Stimulated activated naive CD8-positive, alpha-beta T cell treated with anti-CD3 and anti-CD28 coated beads, Interleukin-15, Interleukin-2, amounts not matched to agents 100 ng/mL and 50 ng/mL, for 24 hours (primary cell): ENCODE results near the gene GNMT.

Experiments used
- H3K27ac Mint-ChIP-seq: one replicate; pipeline ENCODE4 v1.8.0; 2021; ENCODE audit warnings: mild to moderate bottlenecking, mixed read lengths
- H3K27me3 Mint-ChIP-seq: one replicate; pipeline ENCODE4 v1.8.0; 2021; ENCODE audit warnings: mixed read lengths
- H3K36me3 Mint-ChIP-seq: one replicate; pipeline ENCODE4 v1.8.0; 2021; ENCODE audit warnings: low read depth, mixed read lengths
- H3K4me1 Mint-ChIP-seq: one replicate; pipeline ENCODE4 v1.8.0; 2021; ENCODE audit warnings: low read depth, mixed read lengths
- H3K4me3 Mint-ChIP-seq: one replicate; pipeline ENCODE4 v1.8.0; 2021; ENCODE audit warnings: mild to moderate bottlenecking, mixed read lengths
- H3K9me3 Mint-ChIP-seq: one replicate; pipeline ENCODE4 v1.8.0; 2021; ENCODE audit warnings: mixed read lengths

Gene GNMT

DNA sequence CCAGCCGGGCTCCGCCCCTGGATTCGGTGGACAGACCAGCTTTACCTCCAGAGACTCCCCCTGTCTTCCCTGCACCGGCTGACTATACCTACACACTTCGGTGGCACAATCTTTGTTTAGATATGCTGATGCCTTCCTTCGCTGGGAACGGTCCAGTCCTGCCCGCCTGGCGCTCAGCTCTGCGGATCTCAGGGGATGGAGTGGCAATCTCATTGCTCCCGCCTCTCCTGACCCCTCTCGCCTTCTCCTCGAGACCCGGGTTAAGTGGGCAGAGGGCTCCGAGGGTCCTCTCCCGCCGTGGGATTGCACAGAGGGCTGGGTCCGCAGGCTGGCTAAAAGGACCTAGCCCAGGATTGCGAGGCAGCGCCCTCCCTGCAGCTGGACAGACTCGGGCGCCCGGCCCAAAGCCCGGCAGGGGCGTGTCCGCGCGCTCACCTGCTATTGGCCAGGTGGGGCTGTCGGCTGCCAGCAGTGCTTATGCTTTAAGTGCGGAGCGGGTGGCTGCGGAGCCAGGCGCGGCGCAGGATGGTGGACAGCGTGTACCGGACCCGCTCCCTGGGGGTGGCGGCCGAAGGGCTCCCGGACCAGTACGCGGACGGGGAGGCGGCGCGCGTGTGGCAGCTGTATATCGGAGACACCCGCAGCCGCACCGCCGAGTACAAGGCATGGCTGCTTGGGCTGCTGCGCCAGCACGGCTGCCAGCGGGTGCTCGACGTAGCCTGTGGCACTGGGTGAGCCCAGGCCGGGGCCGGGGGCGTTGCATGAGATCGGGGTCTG, at the start of gene GNMT:
TSS of gene GNMT (plus strand) at position 512 of the 777 bp plus-strand sequence. CDS start at position 526, 14 bp downstream.
- H3K36me3 Mint-ChIP-seq = peaks cover 11% of the 10 kb centered on the region
- no peaks in the 10 kb centered on the region for H3K9me3 Mint-ChIP-seq
- H3K4me3 Mint-ChIP-seq = peak within 1 kb of the TSS; percentile 32
- H3K27ac Mint-ChIP-seq = no peak within 1 kb of the TSS
- H3K27me3 Mint-ChIP-seq = no peaks in the 10 kb centered on the region
- peaks cover 9% of the 10 kb centered on the region for H3K4me1 Mint-ChIP-seq

DNA sequence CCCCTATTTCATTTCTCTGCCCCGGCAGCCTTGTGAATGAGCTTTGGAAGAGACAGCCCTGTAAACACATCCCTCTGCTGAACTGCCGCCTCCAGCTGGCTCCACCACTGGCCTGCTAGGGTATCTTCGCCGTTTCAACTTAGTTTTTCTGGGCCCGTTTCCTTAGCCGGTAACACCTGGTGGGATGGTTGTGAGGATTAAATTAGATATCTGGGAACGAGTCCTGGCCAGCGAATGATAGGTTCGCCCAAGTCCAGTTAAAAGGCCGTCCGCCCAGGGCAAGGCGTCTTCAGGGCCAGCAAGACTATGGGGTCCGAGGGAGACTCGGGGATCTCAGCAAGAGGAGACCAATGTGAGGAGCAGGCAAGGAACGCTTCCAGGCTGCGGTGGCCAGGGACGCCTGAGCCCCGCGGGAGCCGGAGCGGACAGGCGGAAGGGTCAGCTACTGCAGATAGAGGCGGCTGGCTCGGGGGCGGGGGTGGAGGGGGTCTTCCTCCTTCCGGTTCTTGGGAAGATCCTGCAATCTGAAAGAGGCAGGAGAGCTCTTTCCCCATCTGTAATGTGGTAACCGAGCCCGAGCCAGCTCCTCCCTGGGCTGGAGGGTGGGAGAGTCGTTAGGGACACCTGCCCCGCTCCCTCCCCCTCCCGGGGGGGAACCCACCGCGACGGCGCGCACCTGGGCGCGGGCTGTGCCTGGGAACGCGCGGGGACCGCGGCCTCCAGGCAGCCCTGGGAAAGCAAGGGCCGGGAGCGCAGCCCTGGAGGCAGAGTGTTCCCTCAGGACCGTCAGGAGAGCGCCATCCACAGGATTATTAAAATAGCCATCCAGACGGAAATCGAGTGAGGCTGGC, 49.2 kb upstream of the GNMT start:
- peaks cover 8% of the 10 kb centered on the region for H3K27me3 Mint-ChIP-seq
- no peaks in the 10 kb centered on the region for H3K9me3 Mint-ChIP-seq
- no peak overlapping the region for H3K27ac Mint-ChIP-seq
- peak overlapping the region; percentile 63 for H3K4me3 Mint-ChIP-seq
- no peaks in the 10 kb centered on the region for H3K36me3 Mint-ChIP-seq
- H3K4me1 Mint-ChIP-seq = peaks cover 5% of the 10 kb centered on the region

DNA sequence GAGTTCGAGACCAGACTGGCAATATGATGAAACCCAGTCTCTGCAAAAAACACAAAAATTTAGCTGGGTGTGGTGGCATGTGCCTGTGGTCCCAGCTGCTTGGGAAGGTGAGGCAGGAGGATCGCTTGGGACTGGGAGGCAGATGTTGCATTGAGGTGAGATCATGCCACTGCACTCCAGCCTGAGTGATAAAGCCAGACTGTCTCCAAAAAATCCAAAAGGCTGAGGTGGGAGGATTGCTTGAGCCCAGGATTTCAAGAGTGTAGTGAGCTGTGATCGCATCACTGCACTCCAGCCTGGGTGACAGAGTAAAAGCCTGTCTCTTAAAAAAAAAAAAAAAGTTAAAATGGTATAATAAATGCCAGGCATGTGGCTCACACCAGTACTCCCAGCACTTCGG, 46.0 kb upstream of the GNMT start:
- Mint-ChIP-seq H3K4me1 (peaks cover 5% of the 10 kb centered on the region), H3K9me3 (no peaks in the 10 kb centered on the region), H3K27ac (no peak overlapping the region), H3K27me3 (peaks cover 8% of the 10 kb centered on the region), H3K4me3 (no peak overlapping the region), H3K36me3 (no peaks in the 10 kb centered on the region)

DNA sequence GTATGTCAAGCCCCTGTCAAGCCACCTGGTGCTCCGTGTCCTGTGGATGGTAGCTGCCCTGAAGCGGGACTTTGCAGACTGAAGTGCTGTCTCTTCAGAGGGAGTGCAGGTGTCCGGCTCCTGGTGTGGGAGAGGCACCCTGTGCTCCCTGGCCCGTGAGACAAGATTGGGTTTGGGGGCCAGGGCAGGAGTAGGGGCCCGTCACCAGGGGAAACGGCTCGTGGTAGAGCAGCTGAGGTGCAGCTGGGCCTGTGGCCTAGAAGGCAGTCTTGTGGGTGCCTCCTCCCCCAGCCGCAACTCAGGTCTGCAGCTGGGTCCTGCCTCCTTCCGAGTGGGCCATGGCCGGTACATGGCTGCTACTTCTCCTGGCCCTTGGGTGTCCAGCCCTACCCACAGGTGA, 44.8 kb upstream of the GNMT start, which contains the start of gene PTCRA:
TSS of gene PTCRA (plus strand) at position 322 of the 400 bp plus-strand sequence. CDS start at position 339, 17 bp downstream.
- Mint-ChIP-seq H3K4me1 (peaks cover 5% of the 10 kb centered on the region), H3K36me3 (no peaks in the 10 kb centered on the region), H3K27me3 (peaks cover 8% of the 10 kb centered on the region), H3K4me3 (no peak within 1 kb of the TSS), H3K9me3 (no peaks in the 10 kb centered on the region), H3K27ac (no peak within 1 kb of the TSS)

DNA sequence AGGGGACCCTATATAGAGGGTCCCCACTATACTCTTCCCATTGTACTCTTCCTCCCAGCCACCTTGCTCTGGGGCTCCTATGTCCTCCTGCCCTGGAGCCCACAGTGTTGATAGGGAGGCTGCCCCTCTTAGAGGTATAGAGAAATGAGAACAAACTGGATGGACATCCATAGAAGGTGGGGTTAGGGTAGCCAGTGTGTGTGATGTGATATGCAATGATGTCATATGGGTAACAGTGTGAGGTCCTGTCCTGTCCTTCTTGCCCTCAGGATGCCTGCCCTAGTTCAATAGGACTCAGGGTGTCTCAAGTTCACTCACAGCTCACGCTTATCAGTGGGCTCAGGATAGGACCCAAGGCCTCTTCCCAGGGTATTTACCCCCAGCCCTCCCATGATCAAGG, 44.3 kb upstream of the GNMT start:
- Mint-ChIP-seq H3K4me1 (peaks cover 2% of the 10 kb centered on the region), H3K27me3 (peaks cover 6% of the 10 kb centered on the region), H3K27ac (no peak overlapping the region), H3K4me3 (no peak overlapping the region), H3K36me3 (no peaks in the 10 kb centered on the region), H3K9me3 (no peaks in the 10 kb centered on the region)

DNA sequence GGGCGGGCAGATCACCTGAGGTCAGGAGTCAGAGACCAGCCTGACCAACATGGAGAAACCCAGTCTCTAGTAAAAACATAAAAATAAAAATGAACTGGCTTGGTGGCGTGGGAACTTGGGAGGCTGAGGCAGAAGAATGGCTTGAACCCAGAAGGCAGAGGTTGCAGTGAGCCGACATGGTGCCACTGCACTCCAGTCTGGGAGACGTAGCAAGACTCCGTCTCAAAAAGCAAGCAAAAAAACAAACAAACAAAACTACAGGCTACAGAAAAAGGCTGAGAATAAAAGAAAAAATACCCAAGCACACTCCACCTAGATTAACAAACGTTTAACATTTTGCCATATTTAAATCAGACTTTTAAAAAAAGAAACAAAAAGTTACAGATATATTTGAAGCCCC, 38.8 kb upstream of the GNMT start:
- Mint-ChIP-seq H3K4me3 (no peak overlapping the region), H3K4me1 (no peaks in the 10 kb centered on the region), H3K9me3 (no peaks in the 10 kb centered on the region), H3K27ac (no peak overlapping the region), H3K27me3 (no peaks in the 10 kb centered on the region), H3K36me3 (no peaks in the 10 kb centered on the region)

DNA sequence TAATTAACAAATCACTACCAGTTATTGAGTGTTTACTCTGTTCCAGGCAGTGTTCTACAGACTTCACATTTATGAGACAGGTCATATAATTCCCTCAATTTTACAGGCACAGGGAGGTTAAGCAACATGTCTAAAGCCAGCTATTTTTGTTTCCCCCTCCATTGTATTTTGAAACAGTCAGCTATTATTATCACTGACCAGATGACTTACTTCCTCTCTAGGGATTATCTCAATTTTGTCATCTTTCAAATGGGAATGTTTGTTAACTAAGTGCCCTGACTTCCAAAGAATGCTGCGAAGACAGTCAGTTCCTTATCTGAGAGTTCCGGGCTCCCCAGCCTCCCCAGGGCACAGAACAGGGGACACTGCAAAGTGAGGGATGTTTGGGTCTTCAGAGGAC, 36.9 kb upstream of the GNMT start:
- no peaks in the 10 kb centered on the region for H3K36me3 Mint-ChIP-seq
- H3K27ac Mint-ChIP-seq = no peak overlapping the region
- H3K4me1 Mint-ChIP-seq = peaks cover 6% of the 10 kb centered on the region
- no peaks in the 10 kb centered on the region for H3K9me3 Mint-ChIP-seq
- no peak overlapping the region for H3K4me3 Mint-ChIP-seq
- H3K27me3 Mint-ChIP-seq = no peaks in the 10 kb centered on the region

DNA sequence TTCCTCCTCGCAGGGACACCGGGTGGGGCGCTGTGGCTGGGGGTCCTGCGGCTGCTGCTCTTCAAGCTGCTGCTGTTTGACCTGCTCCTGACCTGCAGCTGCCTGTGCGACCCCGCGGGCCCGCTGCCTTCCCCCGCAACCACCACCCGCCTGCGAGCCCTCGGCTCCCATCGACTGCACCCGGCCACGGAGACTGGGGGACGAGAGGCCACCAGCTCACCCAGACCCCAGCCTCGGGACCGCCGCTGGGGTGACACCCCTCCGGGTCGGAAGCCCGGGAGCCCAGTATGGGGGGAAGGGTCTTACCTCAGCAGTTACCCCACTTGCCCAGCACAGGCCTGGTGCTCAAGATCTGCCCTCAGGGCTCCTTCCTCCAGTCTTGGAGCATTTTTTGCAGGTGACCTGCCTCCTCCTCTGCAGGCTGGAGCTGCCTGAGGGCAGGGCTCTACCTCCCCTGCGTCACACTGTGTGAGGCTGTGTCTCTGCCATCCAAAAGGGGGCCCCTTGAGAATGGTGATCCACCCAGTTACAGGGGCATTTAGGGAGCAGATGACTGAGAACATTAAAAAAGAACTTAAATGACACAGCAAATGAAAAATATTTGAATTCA, 35.2 kb upstream of the GNMT start:
- H3K36me3 Mint-ChIP-seq = no peaks in the 10 kb centered on the region
- H3K4me3 Mint-ChIP-seq = no peak overlapping the region
- peak overlapping the region; percentile 43 for H3K27ac Mint-ChIP-seq
- peaks cover 9% of the 10 kb centered on the region for H3K4me1 Mint-ChIP-seq
- H3K27me3 Mint-ChIP-seq = no peaks in the 10 kb centered on the region
- H3K9me3 Mint-ChIP-seq = no peaks in the 10 kb centered on the region

DNA sequence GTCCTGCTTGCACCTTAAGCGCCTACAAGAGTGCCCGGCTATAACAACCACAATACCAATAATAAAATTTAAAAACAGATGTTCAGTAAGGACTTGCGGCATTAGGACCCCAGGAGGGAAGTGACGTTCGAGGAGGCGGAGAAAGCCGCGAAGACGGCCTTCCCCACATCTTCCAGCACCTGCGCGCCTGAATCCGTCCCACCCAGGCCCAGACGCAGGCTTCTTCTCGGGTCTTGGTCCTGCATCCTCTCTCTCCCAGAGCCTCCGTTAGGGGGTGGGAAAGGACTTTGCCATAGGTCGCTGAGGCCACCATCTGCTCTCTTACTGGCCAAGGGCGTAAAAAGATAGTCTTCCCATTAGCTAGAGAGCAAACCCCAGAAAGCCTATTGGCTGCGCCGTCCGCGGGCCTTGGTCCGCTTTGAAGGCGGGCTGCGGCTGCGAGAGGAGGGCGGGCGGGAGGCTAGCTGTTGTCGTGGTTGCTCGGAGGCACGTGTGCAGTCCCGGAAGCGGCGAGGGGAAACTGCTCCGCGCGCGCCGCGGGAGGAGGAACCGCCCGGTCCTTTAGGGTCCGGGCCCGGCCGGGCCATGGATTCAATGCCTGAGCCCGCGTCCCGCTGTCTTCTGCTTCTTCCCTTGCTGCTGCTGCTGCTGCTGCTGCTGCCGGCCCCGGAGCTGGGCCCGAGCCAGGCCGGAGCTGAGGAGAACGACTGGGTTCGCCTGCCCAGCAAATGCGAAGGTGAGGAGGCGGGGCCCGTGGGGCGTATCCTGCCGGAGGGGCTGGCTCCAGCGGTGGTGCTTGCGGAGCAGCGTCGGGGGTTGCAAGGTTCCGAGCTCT, 31.4 kb upstream of the GNMT start, which contains the start of gene CNPY3:
TSS of gene CNPY3 (plus strand) at position 495 of the 835 bp plus-strand sequence. CDS start at position 586, 91 bp downstream.
- Mint-ChIP-seq H3K27ac (peak within 1 kb of the TSS; percentile 97), H3K36me3 (peaks cover 30% of the 10 kb centered on the region), H3K9me3 (no peaks in the 10 kb centered on the region), H3K27me3 (no peaks in the 10 kb centered on the region), H3K4me3 (peak within 1 kb of the TSS; percentile 92), H3K4me1 (peaks cover 45% of the 10 kb centered on the region)

DNA sequence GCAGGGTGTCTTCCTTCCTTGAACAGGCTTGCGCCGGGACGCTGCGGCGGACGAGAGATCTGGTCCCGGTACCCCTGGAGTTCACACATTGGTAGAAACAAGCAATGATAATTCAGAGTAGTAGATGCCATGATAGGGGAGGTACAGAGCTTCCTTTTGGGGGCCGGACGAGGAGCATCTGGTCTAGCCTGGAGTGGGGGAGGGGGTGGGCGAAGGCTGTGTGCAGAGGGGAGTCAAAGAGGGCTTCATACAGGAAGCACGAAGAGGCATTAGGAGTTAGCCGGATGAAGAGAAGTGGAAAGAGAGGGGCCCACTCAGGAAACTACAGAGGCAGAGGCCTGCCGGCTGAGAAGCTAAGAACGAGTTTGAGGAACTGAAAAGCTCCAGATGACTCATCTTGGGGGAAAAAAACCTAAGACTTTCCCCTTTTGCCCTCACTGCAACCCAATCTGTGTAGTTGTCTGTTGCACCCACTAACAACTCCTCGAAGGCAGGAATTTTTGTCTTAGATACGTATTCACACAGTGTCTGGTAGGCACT, 30.7 kb upstream of the GNMT start:
- Mint-ChIP-seq H3K27me3 (no peaks in the 10 kb centered on the region), H3K4me1 (peaks cover 51% of the 10 kb centered on the region), H3K9me3 (no peaks in the 10 kb centered on the region), H3K27ac (peak overlapping the region; percentile 97), H3K4me3 (peak overlapping the region; percentile 92), H3K36me3 (peaks cover 37% of the 10 kb centered on the region)

DNA sequence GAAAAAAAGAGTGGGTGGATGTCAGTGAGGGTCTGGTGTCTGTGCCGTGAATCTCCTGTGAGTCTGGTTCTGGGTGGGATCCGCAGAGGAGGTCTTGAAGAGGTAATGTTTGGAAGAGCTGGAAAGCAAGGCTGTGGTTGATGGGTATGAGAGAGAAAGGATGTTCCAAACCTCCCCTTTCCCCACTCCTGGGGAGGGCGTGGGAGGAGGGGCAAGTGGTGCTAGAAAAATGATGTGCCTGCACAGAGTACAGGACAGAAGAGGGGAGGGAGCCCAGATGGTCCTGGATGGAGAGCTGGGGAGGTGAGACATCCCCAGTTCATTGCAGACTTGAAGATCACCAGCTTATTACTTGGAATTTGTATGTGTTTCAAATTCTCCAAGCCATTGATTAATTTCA, 28.1 kb upstream of the GNMT start:
- Mint-ChIP-seq H3K36me3 (peaks cover 62% of the 10 kb centered on the region), H3K27me3 (no peaks in the 10 kb centered on the region), H3K27ac (peak overlapping the region; percentile 97), H3K4me3 (peak overlapping the region; percentile 92), H3K9me3 (no peaks in the 10 kb centered on the region), H3K4me1 (peaks cover 62% of the 10 kb centered on the region)

DNA sequence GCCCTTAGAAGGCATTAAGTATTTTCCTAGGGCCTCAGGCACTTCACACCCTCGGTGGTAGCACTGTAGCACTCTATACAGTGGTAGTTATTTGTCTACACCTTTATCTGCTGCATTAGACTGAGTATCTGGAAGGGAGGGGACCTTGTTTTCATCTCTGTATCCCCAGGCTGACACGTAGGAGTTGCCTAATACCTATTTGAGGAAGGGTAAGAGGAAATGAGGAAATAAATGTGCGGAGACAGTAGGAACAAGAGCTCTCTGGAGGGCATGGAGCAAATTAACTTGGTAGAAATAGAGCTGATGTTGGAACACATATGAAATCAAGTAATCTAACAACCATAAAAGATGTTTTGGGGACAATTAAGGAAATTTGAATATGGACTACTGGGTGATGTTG, 27.3 kb upstream of the GNMT start:
- Mint-ChIP-seq H3K4me3 (peak overlapping the region; percentile 92), H3K4me1 (peaks cover 61% of the 10 kb centered on the region), H3K9me3 (no peaks in the 10 kb centered on the region), H3K27me3 (no peaks in the 10 kb centered on the region), H3K36me3 (peaks cover 70% of the 10 kb centered on the region), H3K27ac (peak overlapping the region; percentile 97)

DNA sequence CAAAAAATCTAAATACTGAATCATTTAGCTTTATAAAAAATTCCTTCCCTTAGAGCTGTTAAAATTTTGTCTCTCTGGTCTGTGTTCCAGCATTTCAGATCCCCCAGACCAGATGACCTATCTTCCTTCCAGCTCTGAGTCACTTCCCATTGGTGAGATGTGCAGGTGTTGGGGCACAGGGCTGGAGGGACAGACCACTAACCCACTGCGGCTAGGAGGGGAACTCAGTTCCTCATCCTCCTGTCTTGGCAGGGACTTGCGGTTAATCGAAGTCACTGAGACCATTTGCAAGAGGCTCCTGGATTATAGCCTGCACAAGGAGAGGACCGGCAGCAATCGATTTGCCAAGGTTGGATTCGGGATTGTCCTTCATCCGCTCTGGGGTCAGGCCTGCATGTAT, 25.2 kb upstream of the GNMT start:
- no peak overlapping the region for H3K4me3 Mint-ChIP-seq
- peaks cover 52% of the 10 kb centered on the region for H3K4me1 Mint-ChIP-seq
- no peaks in the 10 kb centered on the region for H3K27me3 Mint-ChIP-seq
- peak overlapping the region; percentile 75 for H3K27ac Mint-ChIP-seq
- H3K9me3 Mint-ChIP-seq = no peaks in the 10 kb centered on the region
- H3K36me3 Mint-ChIP-seq = peaks cover 85% of the 10 kb centered on the region

DNA sequence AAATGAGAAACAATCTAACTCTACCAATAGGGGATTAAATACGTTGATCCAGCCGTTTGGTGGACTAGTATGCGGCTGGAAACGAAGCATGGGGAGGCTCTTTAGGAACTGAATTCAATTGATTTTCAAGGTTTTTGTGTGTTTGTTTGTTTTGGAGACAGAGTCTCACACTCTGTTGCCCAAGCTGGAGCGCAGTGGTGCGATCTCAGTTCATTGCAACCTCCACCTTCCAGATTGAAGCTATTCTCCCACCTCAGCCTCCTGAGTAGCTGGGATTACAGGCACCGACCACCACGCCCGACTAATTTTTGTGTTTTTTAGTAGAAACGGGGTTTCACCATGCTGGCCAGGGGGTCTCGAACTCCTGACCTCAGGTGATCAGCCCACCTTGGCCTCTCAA, 24.2 kb upstream of the GNMT start:
- Mint-ChIP-seq H3K36me3 (peaks cover 88% of the 10 kb centered on the region), H3K9me3 (no peaks in the 10 kb centered on the region), H3K27me3 (no peaks in the 10 kb centered on the region), H3K4me3 (no peak overlapping the region), H3K4me1 (peaks cover 43% of the 10 kb centered on the region), H3K27ac (peak overlapping the region; percentile 14)
